HG03354 (cell line): Measurements from ENCODE around the gene STRIP2.
A peak's percentile ranks its signal among the peaks of the same experiment; 100 is the strongest.
"Not testable (repeated sequence)": the region's sequence is repeated elsewhere in the genome, so short reads cannot be mapped to it uniquely, and the experiment has no call there.

ENCODE experiments used
- ATAC-seq: cut with Tn5 transposase; IDR thresholded peaks from one replicate; pipeline ENCODE4 v1.9.1; 2021; ENCODE audit warnings: mild to moderate bottlenecking; ENCODE audit not compliant: unreplicated experiment, poor library complexity, severe bottlenecking

STRIP2 gene

DNA sequence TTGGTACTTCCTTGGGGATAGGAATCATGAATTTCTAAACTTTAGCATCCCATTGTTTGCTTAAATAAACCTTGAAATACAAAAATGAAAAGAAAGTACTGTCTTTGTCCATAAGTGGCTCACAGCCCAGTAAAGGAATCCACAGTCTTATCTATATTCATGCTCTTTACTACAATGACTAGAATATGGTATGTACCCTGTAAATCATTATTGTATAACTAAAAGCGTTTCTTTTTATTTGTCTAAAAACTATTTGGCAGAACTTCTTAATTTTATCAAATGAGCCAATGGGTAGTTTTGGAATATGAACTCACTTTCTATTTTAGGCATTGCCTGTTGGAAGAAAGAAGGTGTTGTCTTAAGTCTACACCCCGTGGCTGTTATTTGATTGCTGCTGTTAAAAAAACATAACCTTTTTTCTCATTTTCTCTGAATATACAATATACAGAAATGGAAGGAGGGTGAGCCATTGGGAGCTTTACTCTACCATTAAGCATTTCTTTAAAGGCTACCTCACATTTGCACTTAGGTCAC, 12.4 kb upstream of the STRIP2 start:
- ATAC-seq, result no peak

- ATAC-seq, result no peak
Observed at GRCh38 chr7:129422727-129423126, 11.5 kb upstream of the STRIP2 start.

- no peak for ATAC-seq
Observed at GRCh38 chr7:129423700-129424410, 10.4 kb upstream of the STRIP2 start.

- ATAC-seq, result no peak
Observed at GRCh38 chr7:129426482-129426881, 7.8 kb upstream of the STRIP2 start.

DNA sequence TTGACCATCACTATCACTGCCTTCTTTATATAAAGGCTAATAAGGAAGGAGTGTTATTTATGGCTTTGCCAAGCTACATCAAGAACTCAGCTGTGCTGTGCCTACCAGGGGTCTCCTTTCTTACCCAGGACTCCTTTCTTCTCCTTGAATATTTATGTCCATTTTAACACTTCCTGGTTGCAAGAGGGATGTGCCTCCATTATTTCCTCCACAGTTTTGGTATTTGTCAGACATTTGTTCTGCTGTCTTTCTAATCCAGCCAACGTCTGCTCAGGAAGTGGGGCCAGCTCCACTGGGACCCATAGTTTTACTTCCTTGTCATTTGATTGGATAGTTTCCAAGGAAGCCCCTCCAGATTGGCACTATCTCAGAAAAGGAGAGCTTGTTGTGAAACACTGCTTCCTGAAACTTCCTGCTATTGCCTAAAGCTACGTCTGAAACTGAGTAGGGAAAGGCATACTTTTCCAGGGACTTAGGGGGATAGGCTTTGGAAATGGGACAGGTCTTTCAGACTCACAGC, 6.6 kb upstream of the STRIP2 start:
- no peak for ATAC-seq

- no peak for ATAC-seq
Observed at GRCh38 chr7:129431911-129432643, 2.2 kb upstream of the STRIP2 start.

- peak; percentile 1 for ATAC-seq
Observed at GRCh38 chr7:129434675-129435318, 565 bp downstream of the STRIP2 start.

GRCh38 chr7:129435414-129435829, 1.2 kb downstream of the STRIP2 start:
- no peak for ATAC-seq

DNA sequence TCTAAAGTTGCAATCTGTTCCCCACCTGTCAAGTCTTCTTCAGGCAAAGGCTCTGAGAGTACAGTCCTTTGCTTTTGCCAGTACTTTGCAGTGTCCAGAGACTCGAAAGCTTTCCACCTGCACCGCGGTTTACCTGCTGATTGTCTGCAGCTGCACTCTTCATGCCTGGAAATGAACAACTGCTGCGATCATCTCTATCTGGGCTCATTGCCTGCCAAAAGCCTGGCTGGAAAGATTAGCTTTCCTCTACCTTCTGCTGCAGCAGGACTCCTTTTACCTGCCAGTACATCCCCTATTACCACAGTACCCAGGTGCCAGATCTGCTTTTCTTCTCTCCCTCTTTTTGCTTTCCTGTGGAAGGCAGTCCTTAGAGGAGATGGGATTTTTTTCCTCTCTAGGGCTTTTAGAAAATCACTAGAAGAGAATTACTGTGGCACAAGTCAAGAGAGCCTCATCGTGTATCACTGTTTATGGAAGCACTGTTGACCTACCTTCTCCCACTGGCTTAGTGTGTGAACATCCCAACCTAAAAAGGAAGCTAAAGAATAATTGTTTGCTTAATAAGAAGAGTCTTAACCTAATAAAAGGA, 2.2 kb downstream of the STRIP2 start:
- ATAC-seq, result no peak

DNA sequence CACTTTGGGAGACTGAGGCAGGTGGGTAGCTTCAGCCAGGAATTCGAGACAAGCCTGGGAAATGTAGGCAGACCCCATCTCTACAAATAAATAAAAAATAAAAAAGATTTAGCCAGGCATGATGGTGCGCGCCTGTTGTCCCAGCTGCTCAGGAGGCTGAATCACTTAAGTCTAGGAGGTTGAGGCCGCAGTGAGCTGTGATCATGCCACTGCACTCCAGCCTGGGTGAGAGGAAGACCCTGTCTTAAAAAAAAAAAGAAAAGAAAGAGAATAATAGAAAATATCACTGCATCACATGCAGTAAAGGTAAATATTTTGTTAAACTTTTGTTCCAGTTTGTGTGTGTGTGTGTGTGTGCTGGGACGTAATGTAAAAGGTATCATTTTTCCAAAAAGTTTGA, 3.0 kb downstream of the STRIP2 start:
- ATAC-seq, result no peak

GRCh38 chr7:129438281-129438838, 4.1 kb downstream of the STRIP2 start:
- no peak for ATAC-seq

- ATAC-seq, result no peak
Observed at GRCh38 chr7:129438839-129439651, 4.8 kb downstream of the STRIP2 start.

DNA sequence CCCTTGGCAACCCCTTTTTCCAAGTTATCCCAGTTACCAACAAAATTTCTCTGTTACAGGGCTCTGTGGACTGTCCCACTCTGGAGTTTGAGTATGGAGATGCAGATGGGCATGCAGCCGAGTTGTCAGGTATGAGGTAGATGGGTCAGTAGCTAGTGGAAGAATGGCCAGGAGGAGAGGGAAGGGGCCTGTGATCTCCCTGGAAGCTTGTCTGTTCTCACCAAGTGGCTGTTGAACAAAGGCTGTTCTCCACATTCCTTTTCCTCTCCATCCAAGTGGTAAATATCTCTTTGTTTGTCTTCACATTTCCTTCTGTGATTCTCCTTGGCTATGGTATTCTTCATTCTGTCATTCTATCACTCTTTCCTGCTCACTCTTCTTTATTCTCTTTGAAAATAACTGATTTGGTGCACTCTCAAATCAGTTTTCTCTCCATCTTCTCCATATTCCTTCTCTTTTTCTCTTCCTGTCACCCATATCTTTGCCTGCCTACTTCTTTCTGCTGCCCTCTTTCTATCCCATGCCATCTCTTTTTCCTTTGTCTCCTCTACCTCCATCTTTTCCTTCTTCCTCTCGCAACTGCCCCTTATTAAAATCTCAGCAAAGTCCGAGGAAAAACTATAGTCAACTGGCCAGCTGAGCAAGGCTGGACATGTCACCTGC, 5.9 kb downstream of the STRIP2 start:
- ATAC-seq, result no peak

GRCh38 chr7:129443612-129444011, 9.4 kb downstream of the STRIP2 start:
- ATAC-seq, result no peak

DNA sequence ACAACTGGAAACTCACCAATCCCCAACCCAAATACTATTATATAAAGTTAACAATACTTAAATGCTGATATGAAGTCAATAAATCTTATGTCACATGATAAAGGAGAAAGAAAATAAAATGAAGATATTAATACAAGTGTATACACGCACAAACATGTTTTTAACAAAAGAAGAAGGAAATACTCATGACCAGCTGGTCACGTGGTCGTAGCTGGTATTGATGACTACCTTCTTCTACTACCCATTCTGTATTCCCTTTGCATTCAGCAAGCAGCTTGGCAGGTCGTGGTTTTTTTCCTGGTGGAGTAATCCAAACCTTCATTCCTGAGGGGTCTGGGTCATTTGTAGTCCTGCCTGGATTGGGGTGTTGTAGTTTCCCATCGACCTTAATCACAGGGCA, 10.5 kb downstream of the STRIP2 start:
- not testable (repeated sequence) for ATAC-seq

- ATAC-seq, result not testable (repeated sequence)
Observed at GRCh38 chr7:129446925-129447324, 12.7 kb downstream of the STRIP2 start.

- ATAC-seq, result not testable (repeated sequence)
Observed at GRCh38 chr7:129447445-129447844, 13.2 kb downstream of the STRIP2 start.

DNA sequence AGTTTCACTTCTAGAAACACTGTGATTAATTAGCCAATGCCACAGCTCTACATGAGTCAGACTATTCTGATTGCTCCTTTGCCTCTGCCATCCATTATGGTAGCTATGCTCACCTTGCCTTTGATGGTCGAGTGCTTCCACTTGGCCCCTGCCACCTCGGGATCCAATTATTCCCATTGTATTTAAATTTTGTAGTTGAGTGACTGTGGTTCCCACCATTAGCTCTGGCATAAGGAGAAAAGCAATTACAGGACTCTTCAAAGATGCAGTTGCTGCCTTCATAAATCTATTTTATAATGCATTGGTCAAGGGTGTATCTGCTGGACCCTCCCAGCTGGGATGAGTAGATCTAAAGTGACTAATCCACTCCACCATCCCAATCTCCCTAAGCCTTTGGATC, 14.4 kb downstream of the STRIP2 start:
- ATAC-seq, result not testable (repeated sequence)
